Stimulated activated CD4-positive, alpha-beta T cell treated with anti-CD3 and anti-CD28 coated beads, Interleukin-12 subunit alpha, Interleukin-12 subunit beta, amount 100 ng/mL, for 4 hours (primary cell): ENCODE results near the gene IVL.

ENCODE experiments used
- DNase-seq: peaks from one replicate; pipeline ENCODE4 v3.0.0-alpha.2; 2020

The IVL gene

GRCh38 chr1:152888126-152888525 is 20.2 kb upstream of the IVL start:
- DNase-seq = no peak

- DNase-seq = no peak
Observed at GRCh38 chr1:152899027-152899426, 9.3 kb upstream of the IVL start.

GRCh38 chr1:152899883-152900282 is 8.5 kb upstream of the IVL start:
- no peak for DNase-seq

GRCh38 chr1:152901631-152902030 is 6.7 kb upstream of the IVL start:
- DNase-seq = no peak

GRCh38 chr1:152902636-152903035 is 5.7 kb upstream of the IVL start:
- DNase-seq = no peak

GRCh38 chr1:152904688-152905440 is 3.5 kb upstream of the IVL start:
- no peak for DNase-seq

- DNase-seq = no peak
Observed at GRCh38 chr1:152906023-152906565, 2.3 kb upstream of the IVL start.

- DNase-seq = no peak
Observed at GRCh38 chr1:152909206-152909605, 860 bp downstream of the IVL start.

- DNase-seq = no peak
Observed at GRCh38 chr1:152912471-152912870, 4.1 kb downstream of the IVL start.

GRCh38 chr1:152912900-152913299 is 4.6 kb downstream of the IVL start:
- no peak for DNase-seq

- no peak for DNase-seq
Observed at GRCh38 chr1:152917794-152918193, 9.4 kb downstream of the IVL start.

GRCh38 chr1:152919071-152919470 is 10.7 kb downstream of the IVL start:
- no peak for DNase-seq

GRCh38 chr1:152924191-152924590 is 15.8 kb downstream of the IVL start:
- DNase-seq = no peak

- DNase-seq = no peak
Observed at GRCh38 chr1:152926091-152926490, 17.7 kb downstream of the IVL start.

- no peak for DNase-seq
Observed at GRCh38 chr1:152928671-152929070, 20.3 kb downstream of the IVL start.

GRCh38 chr1:152932170-152932811 is 23.9 kb downstream of the IVL start:
- DNase-seq = no peak

GRCh38 chr1:152933196-152933595 is 24.9 kb downstream of the IVL start:
- DNase-seq = no peak

- DNase-seq = no peak
Observed at GRCh38 chr1:152940614-152941013, 32.3 kb downstream of the IVL start.

GRCh38 chr1:152941037-152941711 is 32.8 kb downstream of the IVL start:
- DNase-seq = no peak

GRCh38 chr1:152942161-152942560 is 33.8 kb downstream of the IVL start:
- no peak for DNase-seq

- DNase-seq = no peak
Observed at GRCh38 chr1:152946248-152946647, 37.9 kb downstream of the IVL start.

- no peak for DNase-seq
Observed at GRCh38 chr1:152946651-152947256, 38.4 kb downstream of the IVL start, which contains the start of gene SPRR5. TSS of gene SPRR5 (plus strand) at chr1:152947206. CDS start at chr1:152948555, 1,349 bp downstream.

- no peak for DNase-seq
Observed at GRCh38 chr1:152951711-152952110, 43.4 kb downstream of the IVL start.
